K562 (cell line): Measurements from ENCODE around the gene SLC25A31. TPM values are rescaled to one million over a fixed set of nuclear protein-coding genes. Genes with fewer than 3 reads are reported as not detected.

Experiments used
- ARID1B ChIP-seq: fragments of 450-650 bp; IDR thresholded peaks from 2 replicates; pipeline ENCODE4 v1.6.1; 2016; ENCODE audit warnings: antibody characterized with exemption, mild to moderate bottlenecking, inconsistent platforms
- BRCA1 ChIP-seq, 2 experiments: fragments of 450-650 bp in 1 of 2; sonication (generic) in 1 of 2; formaldehyde crosslinking in 1 of 2; IDR thresholded peaks; 2 replicates each; pipeline versions ENCODE4 v1.5.0 to v1.6.1; 2017 to 2020; ENCODE audit warnings: mild to moderate bottlenecking in 1 of 2, missing genetic modification reagents in 1 of 2
- CREB3L1 ChIP-seq: fragments of 450-650 bp; IDR thresholded peaks from 2 replicates; pipeline ENCODE4 v1.6.1; 2014; ENCODE audit warnings: low read depth, mild to moderate bottlenecking, moderate library complexity, borderline replicate concordance
- DEAF1 ChIP-seq: fragments of 450-650 bp; formaldehyde crosslinking; IDR thresholded peaks from 2 replicates; pipeline ENCODE4 v1.4.0; 2020; ENCODE audit warnings: mild to moderate bottlenecking, moderate library complexity
- GTF2A2 ChIP-seq: IDR thresholded peaks from 2 replicates; pipeline ENCODE4 v1.6.1; 2016; ENCODE audit warnings: mild to moderate bottlenecking, missing genetic modification characterization, missing compliant biosample characterization
- IRF9 ChIP-seq: fragments of 450-650 bp; IDR thresholded peaks from 2 replicates; pipeline ENCODE4 v1.6.1; 2016; ENCODE audit warnings: missing biosample characterization, missing genetic modification characterization
- NR2C2 ChIP-seq, 2 experiments: fragments of 200-800 bp in 1 of 2; sonication (Bioruptor generic) in 1 of 2; sonication (generic) in 1 of 2; formaldehyde crosslinking in 1 of 2; IDR thresholded peaks; 2 replicates each; pipeline versions ENCODE4 v1.6.1 to v1.8.0; 2016 to 2022; ENCODE audit warnings: mild to moderate bottlenecking in 1 of 2, missing compliant biosample characterization in 1 of 2, missing genetic modification characterization in 1 of 2, missing genetic modification reagents in 1 of 2
- PHB2 ChIP-seq: fragments of 450-650 bp; IDR thresholded peaks from 2 replicates; pipeline ENCODE4 v1.6.1; 2017; ENCODE audit warnings: low read depth
- RREB1 ChIP-seq: fragments of 250-450 bp; sonication (Bioruptor Pico); IDR thresholded peaks from 2 replicates; pipeline ENCODE4 v1.4.0; 2020
- SOX6 ChIP-seq: fragments of 450-650 bp; IDR thresholded peaks from 2 replicates; pipeline ENCODE4 v1.6.1; 2014; ENCODE audit warnings: mild to moderate bottlenecking
- TEAD4 ChIP-seq, 2 experiments: sonication (generic) in 1 of 2; formaldehyde crosslinking in 1 of 2; IDR thresholded peaks; 2 replicates each; pipeline versions ENCODE4 v1.6.1 to v1.8.0; 2012 to 2022; ENCODE audit warnings: borderline replicate concordance in 1 of 2, inconsistent platforms in 1 of 2, low read length in 1 of 2, mild to moderate bottlenecking in 1 of 2, missing genetic modification reagents in 1 of 2
- ZNF232 ChIP-seq: sonication (generic); formaldehyde crosslinking; IDR thresholded peaks from 2 replicates; pipeline ENCODE4 v1.8.0; 2022; ENCODE audit warnings: mild to moderate bottlenecking, missing genetic modification reagents
- ZNF398 ChIP-seq: fragments of 250-450 bp; sonication (Bioruptor Pico); IDR thresholded peaks from 2 replicates; pipeline ENCODE4 v1.8.0; 2021; ENCODE audit warnings: moderate library complexity, mild to moderate bottlenecking, inconsistent platforms
- ZNF408 ChIP-seq: fragments of 250-450 bp; sonication (Bioruptor Pico); IDR thresholded peaks from 2 replicates; pipeline ENCODE4 v1.4.0; 2020; ENCODE audit warnings: low read depth, mild to moderate bottlenecking, moderate library complexity
- ZNF668 ChIP-seq: fragments of 250-450 bp; sonication (Bioruptor Pico); IDR thresholded peaks from 2 replicates; pipeline ENCODE4 v1.8.0; 2022; ENCODE audit warnings: mild to moderate bottlenecking, inconsistent platforms
- polyA plus RNA-seq, 8 experiments: library from polyadenylated mRNA; depleted of rRNA in 4 of 8; stranded (reverse) in 5 of 8; unstranded in 3 of 8; fragments of >200 nt; fragmentation: Nextera tagmentation in 2 of 8; fragmentation: Illumina TruSeq in 1 of 8; extraction: Ambion mirVana in 2 of 8; extraction: Trizol in 1 of 8; gene quantifications; 2 replicates each; pipeline versions ENCODE4 v1.2.1 to v1.2.3, GENCODE V29; 2011 to 2014; ENCODE audit warnings: inconsistent platforms in 1 of 8, missing spikeins in 1 of 8
- total RNA-seq, 7 experiments: library from RNA; depleted of rRNA in 6 of 7; stranded (reverse); fragments of >200 nt in 6 of 7; fragmentation: Illumina TruSeq in 2 of 7; extraction: Trizol in 2 of 7; gene quantifications; 2 replicates each; pipeline versions ENCODE4 v1.2.1 to v1.2.3, GENCODE V29; 2011 to 2021; ENCODE audit warnings: low replicate concordance in 1 of 7

SLC25A31 gene
- total and polyA plus RNA-seq, 9 of the 15 experiments (the other 6 are each of a cell fraction or from before 2014, with no cell fraction given) = 0.07 TPM; not detected in 8

GRCh38 chr4:127737295-127737694, 7.1 kb downstream of the SLC25A31 start (continued):
- TF ChIP-seq ZNF408 (CRISPR knock-in tag) = no peak
- TF ChIP-seq RREB1 (CRISPR knock-in tag) = no peak
- TF ChIP-seq ZNF398 (CRISPR knock-in tag) = no peak
- TF ChIP-seq ARID1B = peak; percentile 89
- no peak for TF ChIP-seq NR2C2 (CRISPR knock-in tag; IDR thresholded peaks at IDR 0.05)
- TF ChIP-seq NR2C2 (tag; IDR thresholded peaks at IDR 0.05) = no peak
- no peak for TF ChIP-seq ZNF232 (CRISPR knock-in tag)
- TF ChIP-seq GTF2A2 (tag) = no peak
- peak; percentile 59; the same call in 1 of the 2 replicates for TF ChIP-seq SOX6
- no peak for TF ChIP-seq BRCA1 (IDR thresholded peaks at IDR 0.05)
- TF ChIP-seq BRCA1 (CRISPR knock-in tag; IDR thresholded peaks at IDR 0.05) = no peak
- no peak for TF ChIP-seq ZNF668 (CRISPR knock-in tag)
- TF ChIP-seq IRF9 (tag) = no peak
- TF ChIP-seq TEAD4 (IDR thresholded peaks at IDR 0.05; ENCODE audit: low read length) = peak; percentile 86
- TF ChIP-seq TEAD4 (CRISPR knock-in tag; IDR thresholded peaks at IDR 0.05; ENCODE audit: borderline replicate concordance) = no peak
- TF ChIP-seq PHB2 = no peak
- TF ChIP-seq DEAF1 = no peak
- TF ChIP-seq CREB3L1 = no peak
